H4 (cell line): ENCODE data around the gene ALDOA. TPM values are rescaled to one million over a fixed set of nuclear protein-coding genes. Genes with fewer than 3 reads are reported as not detected.

Experiments
- DNase-seq: peaks from one replicate; pipeline ENCODE4 v3.0.0-alpha.2; 2015; ENCODE audit warnings: low spot score
- total RNA-seq: library from RNA; depleted of rRNA; stranded (reverse); fragments of >200 nt; shearing (Covaris generic); gene quantifications from 2 replicates; pipeline ENCODE4 v1.2.3, GENCODE V29; 2014

Gene ALDOA
- total RNA-seq, 1 experiment from 2014 or later = 1,920 TPM

DNA sequence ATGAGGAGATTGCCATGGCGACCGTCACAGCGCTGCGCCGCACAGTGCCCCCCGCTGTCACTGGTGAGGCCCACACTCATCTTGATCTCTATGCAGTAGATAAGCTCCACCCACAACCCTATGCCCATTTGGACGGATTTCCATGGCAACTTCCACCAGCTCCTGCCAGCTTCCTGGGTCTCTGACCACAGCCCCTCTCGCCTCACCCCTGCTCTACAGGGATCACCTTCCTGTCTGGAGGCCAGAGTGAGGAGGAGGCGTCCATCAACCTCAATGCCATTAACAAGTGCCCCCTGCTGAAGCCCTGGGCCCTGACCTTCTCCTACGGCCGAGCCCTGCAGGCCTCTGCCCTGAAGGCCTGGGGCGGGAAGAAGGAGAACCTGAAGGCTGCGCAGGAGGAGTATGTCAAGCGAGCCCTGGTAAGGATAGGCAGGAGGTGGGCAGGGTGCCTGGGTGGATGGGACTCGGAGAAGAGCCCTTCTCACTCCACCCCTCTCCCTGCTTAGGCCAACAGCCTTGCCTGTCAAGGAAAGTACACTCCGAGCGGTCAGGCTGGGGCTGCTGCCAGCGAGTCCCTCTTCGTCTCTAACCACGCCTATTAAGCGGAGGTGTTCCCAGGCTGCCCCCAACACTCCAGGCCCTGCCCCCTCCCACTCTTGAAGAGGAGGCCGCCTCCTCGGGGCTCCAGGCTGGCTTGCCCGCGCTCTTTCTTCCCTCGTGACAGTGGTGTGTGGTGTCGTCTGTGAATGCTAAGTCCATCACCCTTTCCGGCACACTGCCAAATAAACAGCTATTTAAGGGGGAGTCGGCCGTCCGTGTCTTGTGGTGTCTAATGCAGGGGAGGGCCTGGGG, 4.3 kb downstream of the ALDOA start:
- no peak for DNase-seq

DNA sequence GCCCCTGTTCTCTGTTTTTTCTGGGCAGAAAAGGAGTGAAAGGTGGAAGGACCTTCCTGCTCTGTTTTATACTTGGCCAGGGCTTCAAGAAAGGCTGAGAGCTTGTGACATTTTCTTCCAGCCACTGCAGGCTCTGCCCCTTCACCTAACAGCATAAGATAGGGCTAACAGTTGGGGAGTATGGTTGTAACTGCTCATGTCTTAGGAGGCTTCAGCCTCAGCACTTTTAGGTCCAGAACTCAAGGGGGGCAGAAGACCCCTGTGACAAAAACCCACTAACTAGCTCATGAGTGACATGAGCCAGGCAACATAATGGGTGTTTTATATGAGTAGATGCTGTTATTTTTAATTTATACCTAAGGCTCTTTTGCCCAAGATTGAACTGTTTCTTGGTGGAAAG, 4.9 kb downstream of the ALDOA start:
- no peak for DNase-seq

DNA sequence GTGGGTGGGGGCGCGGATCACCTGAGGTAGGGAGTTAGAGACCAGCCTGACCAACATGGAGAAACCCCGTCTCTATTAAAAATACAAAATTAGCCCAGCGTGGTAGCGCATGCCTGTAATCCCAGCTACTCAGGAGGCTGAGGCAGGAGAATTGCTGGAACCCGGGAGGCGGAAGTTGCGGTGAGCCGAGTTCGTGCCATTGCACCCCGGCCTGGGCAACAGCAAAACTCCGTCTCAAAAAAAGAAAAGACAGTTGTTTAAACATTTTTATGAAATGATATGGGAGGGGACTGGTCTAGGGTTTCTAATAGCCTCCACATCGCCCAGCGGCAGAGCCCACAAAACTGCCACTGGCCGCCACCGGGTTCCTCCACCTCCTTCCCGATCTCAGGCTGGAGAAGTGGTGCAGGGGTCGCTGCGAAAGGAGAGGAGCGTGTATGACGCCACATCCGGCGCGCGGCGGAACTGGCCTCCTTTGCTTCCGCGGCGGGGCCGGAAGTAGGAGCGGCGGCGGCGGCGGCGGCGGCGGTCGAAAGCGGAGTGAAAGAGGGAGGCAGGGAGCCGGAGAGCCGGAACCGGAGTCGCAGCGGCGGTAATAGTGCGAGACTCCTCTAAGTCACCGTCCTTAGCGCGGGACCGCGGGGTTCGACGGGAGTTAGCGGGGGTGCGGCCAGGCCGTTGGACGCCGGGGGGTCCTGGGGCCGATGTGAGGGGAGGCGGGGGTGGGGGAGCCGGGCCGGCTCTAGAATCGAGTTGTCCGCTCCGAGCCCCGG, 10.1 kb downstream of the ALDOA start, which contains the start of gene PPP4C:
PPP4C (plus strand) TSS at position 492 of the 773 bp plus-strand sequence. CDS start 384 bp downstream, outside the sequence.
- peak; percentile 90 for DNase-seq

DNA sequence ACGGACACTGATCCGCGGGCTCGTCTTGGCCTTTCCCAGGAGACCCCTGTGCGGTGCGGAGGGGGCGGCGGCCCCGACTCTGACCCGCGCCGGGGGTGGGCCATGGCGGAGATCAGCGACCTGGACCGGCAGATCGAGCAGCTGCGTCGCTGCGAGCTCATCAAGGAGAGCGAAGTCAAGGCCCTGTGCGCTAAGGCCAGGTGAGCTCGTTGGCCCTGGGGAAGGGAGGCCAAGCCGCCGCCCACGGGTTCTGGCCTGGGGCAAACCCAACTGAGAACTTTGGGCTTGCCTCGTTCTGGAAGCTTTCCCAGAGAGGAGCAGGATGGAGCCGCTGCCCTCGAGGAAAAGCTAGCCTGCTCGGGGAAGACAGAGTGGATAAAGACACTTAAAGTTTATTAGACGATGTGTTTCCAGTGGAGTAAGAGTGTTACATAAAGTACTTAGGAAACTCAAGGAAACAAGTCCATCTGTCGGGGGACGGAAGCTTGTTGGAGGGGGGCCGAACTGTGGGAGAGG, 10.8 kb downstream of the ALDOA start:
- DNase-seq = no peak

DNA sequence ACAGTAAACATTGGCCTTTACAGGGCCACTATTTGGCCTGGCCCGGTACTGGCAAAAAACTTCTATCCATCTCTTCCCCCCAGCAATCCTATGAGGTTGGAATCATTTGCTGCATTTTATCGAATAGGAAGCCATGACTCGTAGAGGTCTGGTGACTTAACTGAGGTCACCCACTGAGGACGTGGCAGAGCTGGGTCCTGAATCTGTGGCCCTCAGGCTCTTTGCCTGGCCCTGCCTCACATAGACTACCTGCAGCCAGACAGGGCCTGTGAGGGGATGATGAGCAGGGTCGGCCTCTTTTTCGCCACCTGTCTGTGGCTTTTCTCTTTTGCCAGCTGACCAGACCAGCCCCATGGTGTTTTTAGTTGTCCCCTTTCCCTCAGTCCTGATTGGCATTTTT, 12.1 kb downstream of the ALDOA start:
- no peak for DNase-seq

DNA sequence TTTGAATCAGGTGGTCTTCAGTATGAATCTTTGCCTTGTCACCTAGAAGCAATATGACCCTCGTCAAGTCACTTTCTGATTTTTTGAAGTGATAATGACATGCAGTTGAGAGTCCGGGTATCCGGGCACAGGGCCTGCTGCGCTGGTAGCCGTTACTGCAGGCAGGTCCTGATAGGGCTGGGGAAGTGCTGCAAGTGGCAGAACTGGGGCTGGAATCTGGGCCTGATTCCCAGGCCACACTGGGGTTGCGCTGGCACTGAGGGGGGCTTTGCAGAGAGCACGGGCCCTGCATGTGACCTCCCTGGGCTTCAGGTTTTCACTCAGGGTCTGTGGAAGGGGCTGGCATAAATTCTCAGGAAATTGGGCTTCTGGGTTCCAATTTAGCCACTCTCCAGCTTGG, 13.2 kb downstream of the ALDOA start:
- DNase-seq = no peak

DNA sequence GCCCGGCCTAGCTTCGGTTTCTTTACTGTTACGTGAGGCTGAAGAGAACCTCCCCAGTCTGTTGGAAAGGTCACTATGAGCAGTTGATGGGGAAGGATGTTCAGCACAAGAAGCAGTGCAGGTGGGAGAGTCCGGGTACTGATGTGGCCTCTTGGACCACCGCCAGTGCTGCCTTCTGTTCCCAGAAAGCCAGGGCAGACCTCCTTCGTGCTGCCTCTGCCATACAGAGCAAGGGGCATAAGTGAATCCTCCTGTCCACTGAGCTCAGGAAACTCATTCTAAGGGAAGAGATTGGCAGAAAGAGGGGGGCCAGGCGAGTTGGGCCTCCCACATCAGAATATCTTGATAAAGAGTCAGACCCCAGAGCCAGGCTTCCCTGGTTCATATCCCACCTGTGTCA, 13.9 kb downstream of the ALDOA start:
- no peak for DNase-seq

DNA sequence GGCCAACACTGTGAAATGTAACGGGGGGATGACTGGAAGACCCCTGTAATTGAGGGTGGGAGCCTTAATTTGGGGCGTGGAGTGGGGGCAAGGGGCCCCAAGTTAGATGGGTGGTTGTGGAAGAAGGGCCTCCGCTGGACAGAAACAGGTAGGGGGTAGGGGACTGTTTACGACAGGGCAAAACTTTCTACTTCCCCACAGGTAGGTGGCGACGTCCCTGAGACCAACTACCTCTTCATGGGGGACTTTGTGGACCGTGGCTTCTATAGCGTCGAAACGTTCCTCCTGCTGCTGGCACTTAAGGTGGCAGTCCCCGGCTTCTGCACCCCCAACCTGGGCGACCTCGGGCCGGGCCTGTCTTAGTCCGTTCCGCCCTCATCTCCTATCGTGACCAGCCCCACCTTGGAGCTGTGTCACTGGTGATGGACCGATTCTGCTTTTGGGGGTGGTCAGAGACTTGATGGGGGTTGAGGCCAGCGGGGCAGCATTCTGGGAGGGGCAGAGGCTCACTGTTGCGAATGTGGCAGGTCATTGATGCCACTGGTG, 17.1 kb downstream of the ALDOA start:
- no peak for DNase-seq

DNA sequence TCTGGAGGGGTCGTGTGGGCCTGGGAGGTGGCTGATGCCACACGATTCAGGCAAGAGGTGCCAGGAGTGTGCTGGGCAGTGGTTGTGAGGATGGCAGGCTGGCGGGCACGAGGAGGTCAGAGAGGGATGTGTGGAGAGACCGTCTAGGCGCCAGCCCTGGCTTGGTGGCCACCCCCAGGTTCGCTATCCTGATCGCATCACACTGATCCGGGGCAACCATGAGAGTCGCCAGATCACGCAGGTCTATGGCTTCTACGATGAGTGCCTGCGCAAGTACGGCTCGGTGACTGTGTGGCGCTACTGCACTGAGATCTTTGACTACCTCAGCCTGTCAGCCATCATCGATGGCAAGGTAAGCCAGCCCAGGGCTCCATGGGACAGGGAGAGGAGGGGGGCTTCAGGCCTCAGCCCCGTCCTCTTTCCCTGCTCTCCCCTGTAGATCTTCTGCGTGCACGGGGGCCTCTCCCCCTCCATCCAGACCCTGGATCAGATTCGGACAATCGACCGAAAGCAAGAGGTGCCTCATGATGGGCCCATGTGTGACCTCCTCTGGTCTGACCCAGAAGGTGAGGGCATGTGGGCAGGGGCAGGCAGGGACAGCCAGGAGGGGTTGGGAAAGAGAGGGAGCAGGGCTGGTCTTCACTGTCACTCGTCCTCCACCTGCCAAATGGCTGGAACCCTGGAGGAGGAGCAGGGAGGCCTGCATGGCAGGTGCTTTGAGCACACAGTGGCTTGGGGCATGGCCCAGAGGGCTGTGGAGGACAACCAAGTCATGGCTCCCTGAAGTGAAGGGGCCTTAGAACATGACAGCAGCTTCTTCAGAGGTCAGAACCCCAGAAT, 17.9 kb downstream of the ALDOA start:
- no peak for DNase-seq

DNA sequence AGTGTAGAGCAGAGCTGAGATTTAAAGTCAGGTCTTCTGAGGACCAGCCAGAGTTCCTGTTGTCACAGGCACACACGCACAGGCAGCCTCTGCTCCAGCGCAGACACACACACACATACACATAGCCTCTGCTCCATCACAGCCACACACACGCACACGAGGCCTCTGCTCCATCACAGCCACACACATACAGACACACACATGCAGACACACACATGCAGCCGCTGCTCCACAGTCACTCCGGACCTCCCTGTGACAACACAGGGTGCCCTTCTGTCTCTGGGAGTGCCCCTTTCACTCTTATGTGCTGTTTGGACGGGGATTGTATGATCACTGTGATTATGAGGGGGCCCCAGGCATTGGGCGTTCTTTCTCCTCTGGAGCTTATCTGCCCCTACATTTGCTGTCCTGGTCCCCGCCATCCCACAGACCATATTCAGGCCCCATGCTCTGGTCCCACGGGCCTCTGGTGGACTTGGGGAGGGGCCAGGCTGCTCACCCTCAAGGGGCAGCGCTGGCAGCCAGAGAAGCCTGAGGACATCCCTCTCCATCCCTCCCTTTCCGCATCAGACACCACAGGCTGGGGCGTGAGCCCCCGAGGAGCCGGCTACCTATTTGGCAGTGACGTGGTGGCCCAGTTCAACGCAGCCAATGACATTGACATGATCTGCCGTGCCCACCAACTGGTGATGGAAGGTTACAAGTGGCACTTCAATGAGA, 18.7 kb downstream of the ALDOA start:
- no peak for DNase-seq

DNA sequence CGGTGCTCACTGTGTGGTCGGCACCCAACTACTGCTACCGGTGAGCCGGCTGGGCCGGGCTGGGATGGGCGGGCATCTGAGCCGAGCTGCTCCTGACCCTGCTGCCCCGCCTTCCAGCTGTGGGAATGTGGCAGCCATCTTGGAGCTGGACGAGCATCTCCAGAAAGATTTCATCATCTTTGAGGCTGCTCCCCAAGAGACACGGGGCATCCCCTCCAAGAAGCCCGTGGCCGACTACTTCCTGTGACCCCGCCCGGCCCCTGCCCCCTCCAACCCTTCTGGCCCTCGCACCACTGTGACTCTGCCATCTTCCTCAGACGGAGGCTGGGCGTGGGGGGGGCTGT, 19.2 kb downstream of the ALDOA start:
- no peak for DNase-seq

DNA sequence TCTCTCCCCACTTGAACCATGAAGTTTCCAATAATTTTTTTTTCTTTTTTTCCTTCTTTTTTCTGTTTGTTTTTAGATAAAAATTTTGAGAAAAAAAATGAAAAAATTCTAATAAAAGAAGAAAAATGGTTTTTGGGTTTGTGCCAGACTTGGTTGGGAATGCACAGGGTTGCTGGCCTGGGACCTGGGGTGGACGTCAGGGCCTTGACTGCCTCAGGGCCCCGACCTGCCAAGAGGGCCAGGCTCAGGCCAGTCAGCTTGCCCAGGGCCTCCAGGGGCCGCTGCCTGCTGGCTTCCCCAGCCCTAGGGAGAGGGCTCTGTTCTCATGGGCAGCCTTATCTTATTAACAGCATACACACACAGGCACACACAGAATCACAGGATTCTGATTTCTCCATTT, 19.7 kb downstream of the ALDOA start:
- DNase-seq = no peak

DNA sequence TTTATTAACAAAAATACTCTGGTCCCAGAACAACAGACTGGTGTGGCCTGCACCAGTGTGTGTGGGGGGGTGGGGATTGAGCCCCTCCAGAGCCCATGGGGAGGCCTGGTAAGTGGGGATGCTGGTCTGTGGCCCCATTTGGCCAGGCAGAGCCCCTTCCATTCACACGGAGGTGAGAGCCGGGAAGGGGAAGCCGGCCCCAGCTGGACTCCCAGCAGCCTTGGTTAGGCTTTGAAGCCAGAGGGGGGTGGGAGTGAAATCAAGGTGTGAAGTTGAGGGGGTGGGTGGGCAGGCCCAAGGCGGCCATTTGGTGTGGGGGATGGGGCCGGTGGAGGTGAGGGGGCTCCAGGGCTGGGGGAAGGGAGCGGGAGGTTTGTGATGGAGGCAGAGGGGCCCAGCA, 20.3 kb downstream of the ALDOA start:
- DNase-seq = no peak

DNA sequence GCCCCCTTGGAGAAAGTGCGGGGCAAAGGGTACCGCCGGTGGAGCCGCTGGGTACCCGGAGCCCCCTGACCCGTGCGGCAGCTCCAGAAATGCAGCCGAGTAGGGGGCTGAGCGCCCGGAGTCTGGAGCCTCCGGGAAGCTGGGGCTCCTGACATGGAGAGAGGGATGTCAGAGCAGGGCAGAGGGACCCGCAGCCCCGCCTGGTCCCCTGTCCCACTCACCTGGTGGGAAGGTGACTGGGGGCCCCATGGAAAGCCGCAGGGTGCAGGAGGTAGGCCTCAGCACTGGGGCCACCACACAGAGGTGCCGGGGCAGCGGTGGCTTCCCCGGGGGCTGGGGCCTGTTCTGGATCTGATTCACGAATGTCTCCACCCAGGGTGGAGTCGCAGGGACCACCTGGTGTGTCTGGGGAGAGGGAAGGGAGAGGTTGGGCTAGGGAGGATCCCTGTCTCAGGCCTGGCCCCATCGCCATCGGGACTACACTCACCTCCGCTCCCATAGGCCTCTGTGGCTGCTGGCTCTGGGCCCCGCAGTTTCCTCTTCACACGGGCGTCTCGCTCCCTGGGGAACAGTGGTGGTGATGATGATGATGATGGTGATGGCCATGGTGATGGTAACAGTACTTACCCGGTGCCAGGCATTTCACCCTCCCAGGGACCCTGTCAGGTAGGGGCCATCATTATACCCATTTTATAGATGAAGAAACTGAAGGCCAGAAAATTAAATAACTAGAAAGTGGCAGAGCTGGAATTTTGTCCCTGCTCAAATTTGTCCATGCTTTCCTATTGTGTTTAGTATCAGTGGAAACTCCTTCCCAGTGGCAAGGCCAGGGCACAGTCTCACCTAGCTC, 21.0 kb downstream of the ALDOA start:
- no peak for DNase-seq

DNA sequence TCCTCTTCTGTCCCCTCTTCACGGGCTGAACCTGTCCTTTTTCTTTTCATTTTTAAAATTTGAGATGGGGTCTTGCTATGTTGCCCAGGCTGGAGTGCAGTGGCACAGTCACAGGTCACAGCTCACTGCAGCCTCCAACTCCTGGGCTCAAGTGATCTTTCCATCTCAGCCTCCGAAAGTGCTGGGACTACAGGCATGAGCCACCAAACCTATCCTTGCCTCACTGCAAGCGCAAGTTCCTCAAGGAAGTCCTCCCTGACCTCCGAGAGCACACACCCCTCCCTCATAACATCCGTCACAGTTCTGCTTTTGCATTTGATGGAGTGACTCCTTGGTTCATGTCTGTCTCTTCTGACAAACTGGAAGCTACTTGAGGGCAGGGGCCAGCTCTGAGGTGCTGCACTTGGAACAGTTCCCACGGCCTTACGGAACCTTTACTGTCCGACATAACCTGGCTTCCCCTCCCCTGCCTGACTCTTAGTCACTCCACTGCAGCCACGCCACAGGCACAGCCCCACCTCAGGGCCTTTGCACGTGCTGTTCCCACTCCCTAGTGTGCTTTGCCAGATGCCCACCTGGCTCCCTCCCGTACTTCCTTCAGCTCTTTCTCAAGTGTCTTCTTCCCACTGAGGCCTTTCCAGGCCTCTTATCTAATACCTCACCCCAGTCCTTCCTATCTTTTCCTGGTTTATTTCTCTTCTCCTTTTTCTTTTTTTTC, 21.8 kb downstream of the ALDOA start:
- no peak for DNase-seq

DNA sequence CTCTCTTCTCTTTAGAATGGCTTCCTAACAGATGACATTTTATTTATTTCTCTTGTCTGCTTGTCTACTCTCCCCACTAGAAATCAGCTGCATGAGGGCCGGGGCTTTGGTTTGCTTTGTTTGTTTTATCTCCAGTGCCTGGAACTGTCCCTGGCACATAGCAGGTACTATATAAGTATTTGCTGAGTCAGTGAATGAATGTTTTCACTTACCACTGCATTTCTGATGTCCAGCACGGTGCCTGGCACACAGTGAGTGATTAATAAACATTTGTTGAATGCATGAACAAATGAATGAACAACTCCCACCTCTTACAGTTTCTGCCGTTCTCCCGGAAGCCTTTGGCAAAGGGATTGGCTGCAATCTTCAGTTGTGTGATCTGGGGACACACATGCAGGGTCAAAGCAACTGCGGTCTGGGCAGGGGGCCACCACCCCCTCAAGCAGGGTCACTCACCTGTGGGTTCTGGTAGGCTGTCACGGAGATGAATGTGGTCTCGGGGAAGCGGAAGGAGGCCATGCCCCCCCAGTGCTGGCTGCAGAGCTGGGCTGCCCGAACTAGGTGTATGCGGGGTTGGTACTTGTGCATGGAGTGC, 22.8 kb downstream of the ALDOA start:
- DNase-seq = no peak

DNA sequence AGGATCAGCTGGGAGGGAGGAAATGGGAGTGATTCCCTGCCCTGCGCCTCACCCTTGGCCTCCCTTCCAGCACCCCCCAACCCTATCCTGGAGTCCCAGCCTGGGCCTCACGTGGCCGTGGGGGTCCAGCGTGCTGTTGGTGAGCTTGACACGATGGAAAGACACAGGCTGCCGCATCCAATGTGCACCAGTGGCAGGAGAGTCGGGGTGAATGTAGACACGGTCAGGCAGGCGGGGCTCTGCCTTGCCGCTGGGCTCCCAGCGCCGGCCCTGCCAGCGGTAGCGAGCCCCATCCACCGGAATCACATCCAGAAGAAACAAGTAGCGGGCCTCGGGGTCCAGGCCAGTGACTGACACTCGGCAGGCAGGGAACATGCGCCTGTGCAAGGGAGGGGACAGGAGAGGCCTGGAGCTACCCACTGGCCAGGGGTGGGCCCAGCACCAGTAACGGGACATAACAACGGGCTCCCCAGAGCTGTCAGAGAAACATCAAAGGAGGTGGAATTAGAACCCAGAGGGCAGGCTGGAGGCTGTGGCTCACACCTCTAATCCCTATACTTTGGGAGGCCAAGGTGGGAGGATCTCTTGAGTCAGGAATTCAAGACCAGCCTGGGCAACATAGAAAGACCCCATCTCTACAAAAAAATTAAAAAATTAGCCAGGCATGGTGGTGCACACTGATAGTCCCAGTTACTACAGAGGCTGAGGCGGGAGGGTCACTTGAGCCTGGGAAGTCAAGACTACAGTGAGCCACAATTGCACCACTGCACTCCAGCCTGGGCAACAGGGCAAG, 23.5 kb downstream of the ALDOA start:
- no peak for DNase-seq
